HG03025 (cell line): ENCODE measurements around the gene ARRDC2.

ENCODE experiments used
- ATAC-seq: cut with Tn5 transposase; IDR thresholded peaks from one replicate; pipeline ENCODE4 v1.9.1; 2021; ENCODE audit warnings: mild to moderate bottlenecking, moderate library complexity; ENCODE audit not compliant: unreplicated experiment, low FRiP score

The ARRDC2 gene

GRCh38 chr19:18055967-18056366 is 48.0 kb downstream of the ARRDC2 start:
- no peak for ATAC-seq

GRCh38 chr19:18057557-18057956 is 49.6 kb downstream of the ARRDC2 start:
- ATAC-seq = no peak

GRCh38 chr19:18058208-18059009 is 50.4 kb downstream of the ARRDC2 start:
- no peak for ATAC-seq

- no peak for ATAC-seq
Measured at GRCh38 chr19:18059297-18059696, 51.3 kb downstream of the ARRDC2 start.

GRCh38 chr19:18059902-18060301 is 51.9 kb downstream of the ARRDC2 start:
- no peak for ATAC-seq

- ATAC-seq = no peak
Measured at GRCh38 chr19:18060472-18060871, 52.5 kb downstream of the ARRDC2 start.

GRCh38 chr19:18062028-18062427 is 54.1 kb downstream of the ARRDC2 start:
- no peak for ATAC-seq

- no peak for ATAC-seq
Measured at GRCh38 chr19:18063463-18063862, 55.5 kb downstream of the ARRDC2 start.
